DOHH2 (cell line): ENCODE results near the gene ADAMTS18.

Source experiments
- CTCF ChIP-seq: fragments of 200-600 bp; sonication (generic); IDR thresholded peaks from one replicate; pipeline ENCODE4 v1.5.1; 2014; ENCODE audit warnings: antibody characterized with exemption, mild to moderate bottlenecking, low read depth, low read length; ENCODE audit not compliant: poor library complexity, severe bottlenecking
- EZH2phosphoT487 ChIP-seq: fragments of 200-600 bp; sonication (generic); IDR thresholded peaks from 2 replicates; pipeline ENCODE4 v1.6.1; 2017; ENCODE audit warnings: borderline replicate concordance, mild to moderate bottlenecking, antibody characterized with exemption, low read length, moderate library complexity, mixed read lengths

GRCh38 chr16:77383606-77384187 is 51.1 kb downstream of the ADAMTS18 start:
- TF ChIP-seq CTCF (no peak), EZH2phosphoT487 (no peak)
